HCEC 1CT (cell line): ENCODE results near the gene SERTAD1.

Source experiments
- DNase-seq: peaks from one replicate; pipeline ENCODE4 v3.0.0-alpha.2; 2017

Gene SERTAD1

GRCh38 chr19:40374084-40374483 is 51.7 kb downstream of the SERTAD1 start:
- no peak for DNase-seq

- DNase-seq = no peak
These were observed 54.0 kb downstream of the SERTAD1 start for GRCh38 chr19:40371802-40372122.
